NCI-H2171 treated with DMSO at 0.1 percent for 48 hours (cell line): ENCODE measurements around the gene CIP2A.

Source experiments
- DNase-seq: peaks from one replicate; lab custom pipeline; 2025; lab: John Stamatoyannopoulos, UW

The CIP2A gene

DNA sequence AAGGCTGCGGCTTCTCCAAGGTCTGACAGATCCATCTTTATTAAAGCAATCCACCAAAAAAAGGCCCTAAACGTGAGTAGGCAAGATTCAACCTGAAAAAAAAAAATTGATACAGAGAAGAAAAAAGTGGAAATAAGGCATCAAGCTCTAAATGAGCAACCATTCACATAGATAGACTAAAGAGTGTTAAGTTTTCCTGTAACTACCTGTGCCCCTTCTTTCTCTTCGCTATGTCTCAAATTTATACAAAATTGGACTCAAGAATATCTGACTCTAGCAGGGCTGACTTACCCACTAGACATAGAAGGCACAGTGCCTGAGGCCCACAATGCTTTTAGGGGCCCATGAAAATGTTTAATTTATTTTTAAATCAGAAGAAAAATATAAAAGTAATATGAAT lies 78.7 kb downstream of the CIP2A start, which contains the start of gene MYH15:
MYH15 (minus strand) TSS at position 101 of the 400 bp plus-strand sequence; CDS start at position 35, 66 bp downstream.
- DNase-seq, result no peak

DNA sequence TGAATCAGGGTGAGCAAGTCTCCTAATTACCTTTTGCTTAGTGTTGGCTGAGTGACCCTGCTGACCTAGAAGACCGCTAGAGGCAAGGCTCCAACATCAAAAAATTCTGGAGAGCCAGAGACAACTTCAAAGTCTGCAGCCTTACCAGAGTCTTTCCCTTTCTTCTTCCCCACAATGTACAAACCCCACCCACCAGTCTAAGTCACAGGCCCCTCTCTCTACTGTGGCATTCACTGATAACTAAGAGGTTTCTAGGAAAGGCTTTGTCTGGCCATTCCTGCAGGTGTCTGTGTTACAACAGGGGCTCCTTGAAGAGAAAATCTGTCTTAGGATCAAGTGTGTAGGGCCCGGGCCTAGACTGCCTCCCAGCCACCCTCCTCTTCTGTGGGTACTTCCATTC lies 79.4 kb downstream of the CIP2A start:
- DNase-seq, result no peak

DNA sequence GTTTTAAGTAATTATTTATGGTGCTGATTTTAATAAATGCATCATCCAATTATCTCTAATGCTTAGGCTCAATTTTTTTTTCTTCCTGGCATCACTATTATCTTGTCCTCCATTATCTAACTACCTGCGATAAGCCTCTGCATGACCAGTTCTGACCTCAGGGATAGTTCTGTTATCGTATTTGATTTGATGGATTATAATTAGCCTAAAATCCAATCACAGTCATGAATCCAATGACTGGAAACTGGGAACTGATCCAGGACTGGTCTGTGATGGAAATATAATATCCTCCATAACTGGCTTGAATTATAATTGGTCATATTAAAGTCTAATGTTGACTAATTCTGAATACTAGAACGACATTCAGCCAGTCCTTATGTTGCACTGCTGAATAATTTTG lies 80.0 kb downstream of the CIP2A start:
- DNase-seq, result peak; percentile 13

DNA sequence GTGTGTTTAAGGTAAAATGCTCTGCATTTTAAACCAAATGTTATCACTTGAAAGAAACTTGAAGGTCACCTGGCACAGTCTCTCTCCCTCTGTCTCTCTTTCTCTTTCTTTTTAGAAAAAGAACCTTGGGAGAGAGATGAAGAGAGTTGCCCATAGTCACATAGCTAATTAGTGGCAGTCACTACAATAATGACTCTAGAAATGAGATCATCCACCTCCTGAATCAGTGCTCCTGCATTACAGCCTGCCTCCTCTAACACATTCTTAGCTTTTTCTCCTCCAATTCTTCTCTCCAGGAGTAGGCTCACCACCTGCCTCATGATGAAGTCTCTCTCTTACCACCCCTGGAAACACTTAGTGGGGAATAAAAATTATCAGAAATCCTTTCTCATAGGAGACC lies 81.3 kb downstream of the CIP2A start:
- DNase-seq, result no peak

DNA sequence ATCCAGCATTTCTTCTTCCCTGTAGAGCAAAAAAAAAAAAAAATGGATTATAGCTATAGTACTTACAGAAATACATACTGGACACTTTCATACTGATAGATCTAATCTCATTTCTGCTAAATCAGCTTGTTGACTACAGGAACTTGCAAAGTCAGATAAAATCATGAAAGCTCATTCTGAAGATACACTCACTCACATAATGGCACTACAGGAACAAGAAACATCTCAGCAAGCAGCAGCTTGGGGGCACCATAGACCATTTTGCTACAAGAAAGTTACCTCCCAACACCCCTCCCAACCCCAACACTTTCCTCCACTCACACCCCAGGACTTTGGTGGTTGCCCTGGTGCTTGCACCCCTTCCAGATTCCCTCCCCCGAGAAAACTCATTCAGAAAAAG lies 83.4 kb downstream of the CIP2A start:
- DNase-seq, result no peak

DNA sequence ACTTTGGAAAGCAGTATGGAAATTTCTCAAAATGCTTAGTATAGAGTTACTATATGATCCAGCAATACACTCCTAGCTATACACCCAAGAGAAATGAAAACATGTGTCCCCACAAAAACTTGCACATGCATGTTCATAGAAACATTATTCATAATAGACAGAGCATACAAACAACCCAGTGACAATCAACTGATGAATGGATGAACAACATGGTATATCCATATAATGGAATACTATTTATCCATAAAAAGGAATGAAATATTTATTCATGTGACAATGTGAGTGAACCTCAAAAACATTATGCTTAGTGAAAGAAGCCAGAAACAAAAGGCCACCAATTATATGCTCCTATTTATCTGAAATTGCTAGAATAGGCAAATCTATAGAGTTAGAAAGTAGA lies 85.5 kb downstream of the CIP2A start:
- no peak for DNase-seq

DNA sequence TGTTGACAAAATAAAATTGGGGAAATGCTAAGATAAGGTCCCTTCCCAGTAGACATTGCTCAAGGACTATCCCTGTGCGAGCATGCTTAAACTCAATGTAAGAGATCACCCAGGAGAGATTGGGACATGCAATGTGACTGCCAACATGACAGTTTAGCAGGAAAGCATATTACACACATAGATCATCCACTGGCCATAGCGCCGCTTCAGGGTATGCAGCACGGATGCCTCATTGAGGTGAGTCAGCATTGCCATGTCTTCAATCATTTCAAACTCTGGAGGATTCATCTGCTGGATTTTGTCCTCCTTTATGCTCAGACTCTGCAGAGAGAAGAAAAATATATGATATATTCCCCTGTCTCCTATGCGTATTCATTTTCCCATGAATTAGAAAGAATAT lies 87.7 kb downstream of the CIP2A start:
- DNase-seq, result no peak

DNA sequence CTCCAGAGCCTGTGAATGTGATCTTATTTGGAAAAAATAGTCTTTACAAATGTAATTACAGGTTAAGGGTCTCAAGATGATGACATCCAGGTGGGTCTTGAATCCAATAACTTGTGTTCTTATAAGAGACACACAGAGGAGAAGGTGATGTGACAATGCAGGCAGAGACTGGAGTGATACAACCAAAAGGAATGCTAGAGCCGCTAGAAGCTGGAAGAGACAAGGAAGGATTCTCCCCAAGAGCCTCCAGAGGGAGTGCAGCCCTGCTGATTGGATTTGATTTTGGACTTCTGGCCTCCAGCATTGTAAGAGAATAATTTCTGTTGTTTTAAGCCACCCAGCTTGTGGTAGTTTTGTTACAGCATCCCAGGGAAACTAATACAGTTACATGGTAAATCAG lies 88.5 kb downstream of the CIP2A start:
- no peak for DNase-seq
